Caco-2 (cell line): ENCODE measurements around the gene CHIC2. TPM values are rescaled to one million over a fixed set of nuclear protein-coding genes. Genes with fewer than 3 reads are reported as not detected.

ENCODE experiments used
- BruUV-seq: library from RNA; stranded (reverse); fragments of 400-500 nt; replicated peaks from 2 replicates; lab custom pipeline; 2021; lab: Mats Ljungman, UMichigan
- CTCF ChIA-PET: fragments of 300-600 bp; sonication (Branson Sonifier 250); formaldehyde crosslinking; loops from one replicate; lab custom pipeline; 2022; ENCODE audit warnings: antibody characterized with exemption; lab: Charles Lee
- POLR2A ChIA-PET: fragments of 300-600 bp; sonication (Branson Sonifier 250); formaldehyde crosslinking; loops from one replicate; lab custom pipeline; 2022; ENCODE audit warnings: antibody characterized with exemption; lab: Charles Lee
- DNase-seq, 2 experiments: peaks; one replicate each; pipeline versions ENCODE4 v3.0.0 to v3.0.0-alpha.2; 2020 to 2022
- H3K27me3 ChIP-seq: replicated peaks from 2 replicates; pipeline ENCODE4 v1.6.0; 2011; ENCODE audit warnings: low read length; ENCODE audit not compliant: control insufficient read depth, insufficient read depth
- H3K36me3 ChIP-seq: 2 replicates; pipeline ENCODE4 v1.5.1; 2011; ENCODE audit warnings: low read length; ENCODE audit not compliant: control insufficient read depth, insufficient read depth
- H3K4me1 ChIP-seq: fragments of 250-450 bp; sonication (Bioruptor Pico); 2 replicates; pipeline ENCODE4 v1.5.1; 2020; ENCODE audit warnings: mild to moderate bottlenecking
- H3K4me3 ChIP-seq: 2 replicates; pipeline ENCODE4 v1.5.1; 2011; ENCODE audit warnings: low read depth, mild to moderate bottlenecking, control low read depth, low read length
- H3K9me3 ChIP-seq: fragments of 250-450 bp; sonication (Bioruptor Pico); 2 replicates; pipeline ENCODE4 v1.5.1; 2020; ENCODE audit warnings: mild to moderate bottlenecking, moderate library complexity
- H3K27ac Mint-ChIP-seq: one replicate; pipeline ENCODE4 v1.8.0; 2022; ENCODE audit warnings: mixed read lengths; ENCODE audit not compliant: unreplicated experiment
- H3K27me3 Mint-ChIP-seq: one replicate; pipeline ENCODE4 v1.8.0; 2022; ENCODE audit warnings: mixed read lengths; ENCODE audit not compliant: insufficient read depth, unreplicated experiment
- H3K36me3 Mint-ChIP-seq: one replicate; pipeline ENCODE4 v1.8.0; 2022; ENCODE audit warnings: mild to moderate bottlenecking, mixed read lengths; ENCODE audit not compliant: insufficient read depth, unreplicated experiment
- H3K4me1 Mint-ChIP-seq: one replicate; pipeline ENCODE4 v1.8.0; 2022; ENCODE audit warnings: low read depth, mixed read lengths; ENCODE audit not compliant: unreplicated experiment
- H3K4me3 Mint-ChIP-seq: one replicate; pipeline ENCODE4 v1.8.0; 2022; ENCODE audit warnings: mild to moderate bottlenecking, moderate library complexity, mixed read lengths; ENCODE audit not compliant: unreplicated experiment
- H3K9me3 Mint-ChIP-seq: one replicate; pipeline ENCODE4 v1.8.0; 2022; ENCODE audit warnings: mixed read lengths; ENCODE audit not compliant: unreplicated experiment
- CTCF ChIP-seq, 2 experiments: fragments of 200-600 bp in 1 of 2; IDR thresholded peaks; 1 replicate in 1 of 2; 2 replicates in 1 of 2; pipeline versions ENCODE4 v1.5.1 to v1.8.0; 2011 to 2022; ENCODE audit warnings: antibody characterized with exemption in 1 of 2, control low read depth in 1 of 2, inconsistent platforms in 1 of 2, low read depth in 1 of 2, low read length in 1 of 2, mild to moderate bottlenecking in 1 of 2, moderate library complexity in 1 of 2; ENCODE audit not compliant: insufficient read depth in 1 of 2, severe bottlenecking in 1 of 2, unreplicated experiment in 1 of 2
- intact Hi-C: fragments of 100-400 bp; cut with micrococcal nuclease; formaldehyde crosslinking; loops from one replicate; pipeline ENCODE4 v1.10.0; 2022; ENCODE audit not compliant: unreplicated experiment
- total RNA-seq: library from RNA; stranded (reverse); gene quantifications from 2 replicates; pipeline ENCODE4 v1.2.3, GENCODE V29; 2022

CHIC2 gene
- total RNA-seq, 1 experiment from 2014 or later: 30.0 TPM

DNA sequence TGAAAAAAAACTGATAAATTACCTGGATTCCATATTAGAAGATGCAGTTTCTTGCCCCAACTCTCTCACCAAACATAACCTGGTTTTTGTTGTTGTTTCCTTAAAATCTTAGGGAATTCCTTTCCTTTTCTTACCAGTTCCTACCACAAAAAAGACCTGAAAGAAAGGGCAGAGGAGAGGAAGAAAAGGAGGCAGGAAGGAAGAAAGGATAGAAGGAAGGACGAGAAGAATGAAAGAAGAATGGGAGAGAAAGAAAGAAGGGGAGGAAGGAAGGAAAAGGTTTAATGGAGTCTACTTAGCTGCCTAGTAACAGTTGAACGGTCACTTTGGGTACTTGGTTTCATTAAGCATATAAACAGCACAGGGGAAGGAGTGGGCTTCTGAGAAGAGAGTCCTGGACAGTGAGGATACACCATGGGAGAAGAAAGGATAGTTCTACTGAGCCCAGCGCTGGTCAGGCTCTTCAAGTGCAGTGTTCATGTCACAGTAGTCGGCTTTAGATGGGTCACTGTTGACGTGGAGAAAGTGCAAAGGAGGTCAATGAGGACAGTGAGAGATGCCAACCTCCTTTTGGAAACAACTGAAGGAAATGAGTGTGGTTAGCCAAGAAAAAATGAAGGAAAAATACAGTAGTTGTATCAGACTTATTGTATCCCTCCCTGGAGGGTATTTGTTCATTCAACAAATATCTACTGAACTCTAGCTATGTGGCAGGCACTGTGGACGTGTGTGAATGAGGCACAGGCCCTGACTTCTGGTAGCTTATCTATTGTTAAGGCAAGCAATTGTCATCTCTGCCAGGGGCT is 1.1 kb upstream of the CHIC2 start:
- H3K4me3 Mint-ChIP-seq: peak overlapping the region; percentile 89
- H3K27ac Mint-ChIP-seq: peak overlapping the region; percentile 20
- no peaks in the 10 kb centered on the region for H3K27me3 ChIP-seq

GRCh38 chr4:54063737-54064316 is 578 bp downstream of the CHIC2 start:
- peak; percentile 41 to 45 for DNase-seq
- H3K36me3 ChIP-seq: no peaks in the 10 kb centered on the region
- TF ChIP-seq CTCF (IDR thresholded peaks at IDR 0.05; ENCODE audit: insufficient read depth in 1 of 2, low read depth in 1 of 2, low read length in 1 of 2, severe bottlenecking in 1 of 2, unreplicated experiment in 1 of 2): no peak
- H3K9me3 Mint-ChIP-seq: no peaks in the 10 kb centered on the region
- peak overlapping the region; percentile 92 for H3K4me3 ChIP-seq
- no TSS peak for BruUV-seq
- no peaks in the 10 kb centered on the region for H3K36me3 Mint-ChIP-seq
- CTCF ChIA-PET: interaction anchor here (0.9 to 1.4 kb wide), 2 partner anchors 134 to 151 kb away, joined by 3 to 5 read pairs; no protein-coding TSS in a partner anchor
- H3K27ac Mint-ChIP-seq: peak overlapping the region; percentile 20
- POLR2A ChIA-PET: interaction anchor here (0.5 kb wide), 1 partner anchor 10 kb away, joined by 4 read pairs; no protein-coding TSS in a partner anchor
- peaks cover 40% of the 10 kb centered on the region for H3K4me1 Mint-ChIP-seq
- intact Hi-C loops: loop anchor here (1.0 to 5.0 kb wide), 4 partner anchors 80 to 157 kb away; no protein-coding TSS in a partner anchor
- no peaks in the 10 kb centered on the region for H3K27me3 ChIP-seq
- no peaks in the 10 kb centered on the region for H3K9me3 ChIP-seq
- H3K27me3 Mint-ChIP-seq: no peaks in the 10 kb centered on the region
- H3K4me3 Mint-ChIP-seq: peak overlapping the region; percentile 89
- peaks cover 25% of the 10 kb centered on the region for H3K4me1 ChIP-seq

More for the DNA sequence above, 1.1 kb upstream of the CHIC2 start:
- H3K9me3 Mint-ChIP-seq: no peaks in the 10 kb centered on the region
- no peaks in the 10 kb centered on the region for H3K36me3 ChIP-seq
- H3K27me3 Mint-ChIP-seq: no peaks in the 10 kb centered on the region
- peaks cover 33% of the 10 kb centered on the region for H3K4me1 Mint-ChIP-seq
- H3K9me3 ChIP-seq: no peaks in the 10 kb centered on the region
- H3K4me3 ChIP-seq: peak overlapping the region; percentile 92; the same call in 1 of the 2 replicates
- intact Hi-C loops: loop anchor here (2.0 kb wide), 1 partner anchor 135 kb away; no protein-coding TSS in a partner anchor
- ChIA-PET CTCF (interaction anchor here (0.6 kb wide), 1 partner anchor 80 kb away, joined by 3 read pairs; no protein-coding TSS in a partner anchor), POLR2A (no interaction called here)
- DNase-seq: no peak
- TF ChIP-seq CTCF (IDR thresholded peaks at IDR 0.05; ENCODE audit: insufficient read depth in 1 of 2, low read depth in 1 of 2, low read length in 1 of 2, severe bottlenecking in 1 of 2, unreplicated experiment in 1 of 2): no peak
- BruUV-seq: no TSS peak
- peaks cover 18% of the 10 kb centered on the region for H3K4me1 ChIP-seq
- H3K36me3 Mint-ChIP-seq: no peaks in the 10 kb centered on the region

- Mint-ChIP-seq H3K4me1 (peaks cover 40% of the 10 kb centered on the region), H3K4me3 (peak overlapping the region; percentile 89), H3K36me3 (no peaks in the 10 kb centered on the region), H3K27ac (peak overlapping the region; percentile 20), H3K27me3 (no peaks in the 10 kb centered on the region), H3K9me3 (no peaks in the 10 kb centered on the region)
- Histone ChIP-seq H3K36me3 (no peaks in the 10 kb centered on the region), H3K9me3 (no peaks in the 10 kb centered on the region), H3K4me3 (peak overlapping the region; percentile 92), H3K4me1 (peaks cover 27% of the 10 kb centered on the region), H3K27me3 (no peaks in the 10 kb centered on the region)
- intact Hi-C loops: loop anchor here (1.0 to 5.0 kb wide), 2 partner anchors 155 to 156 kb away; no protein-coding TSS in a partner anchor
- ChIA-PET CTCF (interaction anchor here (0.9 to 1.4 kb wide), 2 partner anchors 134 to 152 kb away, joined by 3 to 5 read pairs; no protein-coding TSS in a partner anchor), POLR2A (interaction anchor here (0.5 kb wide), 2 partner anchors 10 to 1312 kb away, joined by 4 to 13 read pairs; partner anchors contain the start of gene ERVMER34-1)
- no peak for DNase-seq
- no peak for TF ChIP-seq CTCF (IDR thresholded peaks at IDR 0.05; ENCODE audit: insufficient read depth in 1 of 2, low read depth in 1 of 2, low read length in 1 of 2, severe bottlenecking in 1 of 2, unreplicated experiment in 1 of 2)
- BruUV-seq: no TSS peak
Observed at GRCh38 chr4:54063229-54063628, 1.2 kb downstream of the CHIC2 start.
